OCI-LY7 (cell line): Measurements from ENCODE around the gene SEMA3G. TPM values are rescaled to one million over a fixed set of nuclear protein-coding genes. Genes with fewer than 3 reads are reported as not detected.

Experiments
- BruUV-seq: library from RNA; stranded (reverse); fragments of 400-500 nt; replicated peaks from 2 replicates; lab custom pipeline; 2021; lab: Mats Ljungman, UMichigan
- CTCF ChIA-PET: fragments of 300-600 bp; sonication (Branson Sonifier 250); formaldehyde crosslinking; loops from one replicate; lab custom pipeline; 2022; ENCODE audit warnings: antibody characterized with exemption; ENCODE audit not compliant: unreplicated experiment; lab: Charles Lee
- POLR2A ChIA-PET: fragments of 300-600 bp; sonication (Branson Sonifier 250); formaldehyde crosslinking; loops from one replicate; lab custom pipeline; 2022; ENCODE audit warnings: antibody characterized with exemption; lab: Charles Lee
- DNase-seq: peaks from one replicate; pipeline ENCODE4 v3.0.0-alpha.2; 2015; ENCODE audit warnings: low spot score
- H2AFZ ChIP-seq: fragments of 200-600 bp; sonication (generic), shearing (Covaris generic); 2 replicates; pipeline ENCODE4 v1.6.1; 2014; ENCODE audit warnings: mild to moderate bottlenecking, antibody characterized with exemption, low read length, moderate library complexity
- H3K27ac ChIP-seq: fragments of 200-600 bp; sonication (generic); 2 replicates; pipeline ENCODE4 v1.5.1; 2014; ENCODE audit warnings: mixed run types, low read depth, mild to moderate bottlenecking, moderate library complexity, low read length, inconsistent platforms; ENCODE audit not compliant: poor library complexity, severe bottlenecking
- H3K36me3 ChIP-seq: fragments of 200-600 bp; sonication (generic); 2 replicates; pipeline ENCODE4 v1.6.1; 2014; ENCODE audit warnings: mild to moderate bottlenecking, antibody characterized with exemption, low read length, moderate library complexity, mixed read lengths; ENCODE audit not compliant: insufficient read depth
- H3K4me1 ChIP-seq: fragments of 200-600 bp; sonication (generic); 2 replicates; pipeline ENCODE4 v1.5.1; 2014; ENCODE audit warnings: mild to moderate bottlenecking, low read length; ENCODE audit not compliant: insufficient read depth, poor library complexity, severe bottlenecking
- H3K4me2 ChIP-seq: fragments of 200-600 bp; sonication (generic); 2 replicates; pipeline ENCODE4 v1.6.1; 2014; ENCODE audit warnings: mild to moderate bottlenecking, low read length
- H3K4me3 ChIP-seq: fragments of 200-600 bp; sonication (generic); 2 replicates; pipeline ENCODE4 v1.5.1; 2014; ENCODE audit warnings: mild to moderate bottlenecking, low read depth, low read length; ENCODE audit not compliant: poor library complexity, severe bottlenecking
- H3K79me2 ChIP-seq: fragments of 200-600 bp; sonication (generic); 2 replicates; pipeline ENCODE4 v1.6.1; 2016; ENCODE audit warnings: low read depth, mild to moderate bottlenecking, low read length, moderate library complexity, mixed read lengths; ENCODE audit not compliant: insufficient read depth
- H3K9me2 ChIP-seq: fragments of 200-600 bp; sonication (generic); 2 replicates; pipeline ENCODE4 v1.6.1; 2016; ENCODE audit warnings: mild to moderate bottlenecking, low read length, mixed read lengths; ENCODE audit not compliant: insufficient read depth
- H3K9me3 ChIP-seq: fragments of 200-600 bp; sonication (generic); 2 replicates; pipeline ENCODE4 v1.6.1; 2014; ENCODE audit warnings: mild to moderate bottlenecking, mixed run types, low read length, mixed read lengths
- H4K20me1 ChIP-seq: fragments of 200-600 bp; sonication (generic); 2 replicates; pipeline ENCODE4 v1.6.1; 2014; ENCODE audit warnings: mild to moderate bottlenecking, antibody characterized with exemption, low read length, moderate library complexity, mixed read lengths; ENCODE audit not compliant: insufficient read depth
- EZH2phosphoT487 ChIP-seq: fragments of 200-600 bp; sonication (generic); IDR thresholded peaks from 2 replicates; pipeline ENCODE4 v1.6.1; 2018; ENCODE audit warnings: low read depth, borderline replicate concordance, mild to moderate bottlenecking, mixed run types, antibody characterized with exemption, low read length, moderate library complexity, mixed read lengths
- intact Hi-C: fragments of 100-400 bp; cut with micrococcal nuclease; formaldehyde crosslinking; loops from one replicate; pipeline ENCODE4 v1.10.0; 2022; ENCODE audit not compliant: unreplicated experiment
- total RNA-seq, 2 experiments: library from RNA; depleted of rRNA in 1 of 2; stranded (reverse); fragments of >200 nt in 1 of 2; shearing (Covaris generic) in 1 of 2; gene quantifications; 2 replicates each; pipeline ENCODE4 v1.2.3, GENCODE V29; 2014 to 2022
- TF ChIP-seq, protein P1 (sequence below): fragments of 200-600 bp; sonication (generic); conservative IDR thresholded peaks from 2 replicates; pipeline ENCODE4 v1.5.1; 2014; ENCODE audit warnings: mild to moderate bottlenecking, antibody characterized with exemption, low read length, moderate library complexity, mixed read lengths

The SEMA3G gene
- total RNA-seq, 2 experiments from 2014 or later: not detected

DNA sequence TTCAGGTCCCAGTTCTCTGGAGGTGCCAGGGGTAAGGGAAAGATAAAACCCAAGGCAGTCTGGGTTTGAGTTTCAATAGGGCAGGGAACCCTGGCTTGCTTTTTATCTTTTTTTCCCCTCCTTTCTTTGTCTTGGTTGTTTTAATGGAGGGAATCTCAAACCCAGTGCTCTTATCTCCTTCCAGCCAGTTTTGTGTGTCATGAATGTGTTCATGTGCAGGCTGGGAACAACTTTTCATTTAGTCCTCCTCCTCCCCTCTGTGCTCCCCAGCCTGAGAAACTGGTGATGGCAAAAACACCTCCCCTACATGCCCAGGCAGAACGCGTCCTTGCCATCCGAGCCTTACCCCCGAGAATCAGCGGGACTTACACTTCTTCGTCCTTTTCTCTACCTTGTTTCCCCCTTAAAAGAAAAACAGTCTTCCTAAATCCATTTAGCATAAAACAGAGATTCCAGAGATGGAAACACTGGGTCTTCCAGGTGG, 10.9 kb downstream of the SEMA3G start:
- DNase-seq: no peak

DNA sequence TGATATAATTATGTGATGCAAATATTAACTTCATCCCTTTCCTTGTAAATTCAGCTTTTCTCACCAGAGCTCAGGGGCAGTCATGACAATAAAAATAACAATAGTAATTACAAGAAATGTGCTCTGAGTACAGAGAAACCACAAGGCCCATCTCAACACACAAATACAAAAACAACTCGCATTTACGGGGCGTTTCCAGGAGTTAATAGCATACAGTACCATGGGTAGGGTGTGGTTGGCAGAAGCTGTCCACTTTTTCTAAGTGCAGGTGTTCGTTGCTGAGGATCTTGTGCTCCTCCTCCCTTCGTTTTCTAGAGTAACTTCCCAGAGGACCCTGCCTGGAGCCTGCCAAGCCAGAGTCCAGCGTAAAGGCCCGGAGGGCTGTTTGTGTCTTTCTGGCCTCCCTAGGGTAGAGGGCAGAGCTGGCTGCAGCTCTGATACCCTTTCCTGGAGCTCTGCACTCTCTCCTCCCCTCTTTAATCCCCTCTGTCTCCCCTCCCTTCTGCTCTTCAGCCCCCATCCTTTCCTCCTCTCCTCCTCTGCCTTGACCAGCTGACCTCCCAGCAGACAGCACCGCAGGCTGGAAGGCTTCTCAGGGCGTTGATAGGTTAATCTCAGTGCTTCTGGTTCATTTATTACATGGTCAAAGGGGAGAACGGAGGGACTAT, 11.4 kb downstream of the SEMA3G start:
- Histone ChIP-seq H3K4me1 (peaks cover 8% of the 10 kb centered on the region), H3K9me3 (no peaks in the 10 kb centered on the region), H3K79me2 (no peaks in the 10 kb centered on the region), H3K9me2 (no peaks in the 10 kb centered on the region), H3K4me3 (no peak overlapping the region), H2AFZ (no peak overlapping the region), H4K20me1 (no peaks in the 10 kb centered on the region), H3K27ac (no peak overlapping the region), H3K36me3 (no peaks in the 10 kb centered on the region), H3K4me2 (no peak overlapping the region)
- BruUV-seq: no TSS peak
- intact Hi-C loops: no loop called here
- TF ChIP-seq, protein P1, sequence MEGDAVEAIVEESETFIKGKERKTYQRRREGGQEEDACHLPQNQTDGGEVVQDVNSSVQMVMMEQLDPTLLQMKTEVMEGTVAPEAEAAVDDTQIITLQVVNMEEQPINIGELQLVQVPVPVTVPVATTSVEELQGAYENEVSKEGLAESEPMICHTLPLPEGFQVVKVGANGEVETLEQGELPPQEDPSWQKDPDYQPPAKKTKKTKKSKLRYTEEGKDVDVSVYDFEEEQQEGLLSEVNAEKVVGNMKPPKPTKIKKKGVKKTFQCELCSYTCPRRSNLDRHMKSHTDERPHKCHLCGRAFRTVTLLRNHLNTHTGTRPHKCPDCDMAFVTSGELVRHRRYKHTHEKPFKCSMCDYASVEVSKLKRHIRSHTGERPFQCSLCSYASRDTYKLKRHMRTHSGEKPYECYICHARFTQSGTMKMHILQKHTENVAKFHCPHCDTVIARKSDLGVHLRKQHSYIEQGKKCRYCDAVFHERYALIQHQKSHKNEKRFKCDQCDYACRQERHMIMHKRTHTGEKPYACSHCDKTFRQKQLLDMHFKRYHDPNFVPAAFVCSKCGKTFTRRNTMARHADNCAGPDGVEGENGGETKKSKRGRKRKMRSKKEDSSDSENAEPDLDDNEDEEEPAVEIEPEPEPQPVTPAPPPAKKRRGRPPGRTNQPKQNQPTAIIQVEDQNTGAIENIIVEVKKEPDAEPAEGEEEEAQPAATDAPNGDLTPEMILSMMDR: no peak
- no peak for TF ChIP-seq EZH2phosphoT487
- DNase-seq: no peak
- POLR2A ChIA-PET: interaction anchor here (1.1 kb wide), 1 partner anchor 23 kb away, joined by 3 read pairs; no protein-coding TSS in a partner anchor
- CTCF ChIA-PET: interaction anchor here (1.2 kb wide), 1 partner anchor 778 kb away, joined by 3 read pairs; no protein-coding TSS in a partner anchor

More for the DNA sequence above, 10.9 kb downstream of the SEMA3G start:
- intact Hi-C loops: no loop called here
- no peaks in the 10 kb centered on the region for H3K9me3 ChIP-seq
- no peaks in the 10 kb centered on the region for H4K20me1 ChIP-seq
- BruUV-seq: no TSS peak
- no peaks in the 10 kb centered on the region for H3K36me3 ChIP-seq
- H2AFZ ChIP-seq: no peak overlapping the region
- no peak overlapping the region for H3K27ac ChIP-seq
- ChIA-PET POLR2A (no interaction called here), CTCF (interaction anchor here (1.2 kb wide), 1 partner anchor 778 kb away, joined by 3 read pairs; no protein-coding TSS in a partner anchor)
- TF ChIP-seq, protein P1: no peak
- no peak for TF ChIP-seq EZH2phosphoT487
- no peak overlapping the region for H3K4me2 ChIP-seq
- H3K9me2 ChIP-seq: no peaks in the 10 kb centered on the region
- no peaks in the 10 kb centered on the region for H3K79me2 ChIP-seq
- H3K4me3 ChIP-seq: no peak overlapping the region
- peaks cover 8% of the 10 kb centered on the region for H3K4me1 ChIP-seq

- DNase-seq: no peak
- no peak for TF ChIP-seq EZH2phosphoT487
- TF ChIP-seq, protein P1: no peak
- no peak overlapping the region for H2AFZ ChIP-seq
- no peaks in the 10 kb centered on the region for H3K36me3 ChIP-seq
- ChIA-PET POLR2A (interaction anchor here (0.9 to 1.2 kb wide), 3 partner anchors 8 to 154 kb away, joined by 3 to 6 read pairs (median 3); partner anchors contain the start of gene WDR82), CTCF (interaction anchor here (0.6 to 1.2 kb wide), 2 partner anchors 54 to 779 kb away, joined by 3 read pairs; no protein-coding TSS in a partner anchor)
- no peak overlapping the region for H3K4me2 ChIP-seq
- H4K20me1 ChIP-seq: no peaks in the 10 kb centered on the region
- no peaks in the 10 kb centered on the region for H3K9me3 ChIP-seq
- no peak overlapping the region for H3K27ac ChIP-seq
- no peaks in the 10 kb centered on the region for H3K9me2 ChIP-seq
- no TSS peak for BruUV-seq
- peaks cover 8% of the 10 kb centered on the region for H3K4me1 ChIP-seq
- intact Hi-C loops: no loop called here
- no peaks in the 10 kb centered on the region for H3K79me2 ChIP-seq
- no peak overlapping the region for H3K4me3 ChIP-seq
Measured at GRCh38 chr3:52432691-52433141, 12.2 kb downstream of the SEMA3G start.
